Glomerular visceral epithelial cell (primary cell): ENCODE data around the gene FUBP1.
A peak's percentile ranks its signal among the peaks of the same experiment; 100 is the strongest.
"Not testable (repeated sequence)": the region's sequence is repeated elsewhere in the genome, so short reads cannot be mapped to it uniquely, and the experiment has no call there.

ENCODE experiments used
- DNase-seq: peaks from one replicate; pipeline ENCODE4 v3.0.0-alpha.2; 2016; ENCODE audit errors: extremely low spot score

FUBP1 gene

DNA sequence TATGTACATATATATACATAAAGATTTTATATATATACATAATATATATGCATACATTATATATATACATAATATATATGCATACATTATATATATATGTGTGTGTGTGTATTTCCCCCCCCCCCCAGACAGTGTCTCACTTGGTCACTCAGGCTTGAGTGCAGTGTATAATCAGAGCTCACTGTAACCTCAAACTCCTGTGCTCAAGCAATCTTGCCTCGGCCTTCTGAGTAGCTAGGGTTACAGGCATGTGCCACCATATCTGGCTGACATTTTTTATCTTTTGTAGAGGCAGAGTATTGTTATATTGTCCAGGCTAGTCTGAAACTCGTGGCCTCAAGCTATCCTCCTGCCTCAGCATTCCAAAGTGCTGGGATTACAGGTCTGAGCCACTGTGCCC, 9.0 kb upstream of the FUBP1 start:
- no peak for DNase-seq

DNA sequence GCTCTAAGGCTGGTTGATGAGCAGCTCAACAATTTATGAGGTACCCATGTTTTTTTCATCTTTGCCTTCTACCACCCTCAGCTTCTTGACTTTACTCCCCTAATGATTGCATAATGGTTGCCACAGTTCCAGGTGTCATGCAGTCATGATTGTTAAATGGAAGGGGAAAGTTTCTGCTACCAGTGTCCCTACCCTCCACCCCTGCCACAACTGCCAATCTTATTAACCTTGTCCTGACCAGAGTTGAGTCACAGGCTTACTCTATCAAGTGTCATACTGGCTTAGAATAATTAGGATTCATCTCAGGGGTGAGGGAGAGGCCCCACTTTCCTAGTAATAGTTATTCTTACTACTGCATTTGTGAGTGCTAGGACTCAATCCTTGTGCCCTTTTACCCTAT, 7.9 kb upstream of the FUBP1 start:
- no peak for DNase-seq

DNA sequence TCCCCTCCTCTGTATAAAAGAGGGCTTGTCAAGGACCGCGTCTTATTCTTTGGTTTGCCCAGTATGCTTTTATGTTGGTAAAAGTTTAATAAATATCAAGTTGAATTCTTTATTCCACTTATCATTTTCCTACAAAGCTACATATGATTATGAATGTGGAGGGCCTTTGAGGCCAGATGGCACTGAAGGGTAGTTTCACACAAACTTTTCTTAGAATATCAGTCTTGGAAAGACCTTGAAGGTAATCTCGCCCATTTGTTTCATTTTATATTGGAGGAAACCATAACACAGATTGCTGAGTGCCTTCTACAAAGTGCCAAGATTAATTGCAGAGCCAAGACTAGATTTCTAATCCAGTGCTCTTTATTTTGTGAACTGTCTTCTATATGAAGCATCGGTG, 5.8 kb upstream of the FUBP1 start:
- no peak for DNase-seq

DNA sequence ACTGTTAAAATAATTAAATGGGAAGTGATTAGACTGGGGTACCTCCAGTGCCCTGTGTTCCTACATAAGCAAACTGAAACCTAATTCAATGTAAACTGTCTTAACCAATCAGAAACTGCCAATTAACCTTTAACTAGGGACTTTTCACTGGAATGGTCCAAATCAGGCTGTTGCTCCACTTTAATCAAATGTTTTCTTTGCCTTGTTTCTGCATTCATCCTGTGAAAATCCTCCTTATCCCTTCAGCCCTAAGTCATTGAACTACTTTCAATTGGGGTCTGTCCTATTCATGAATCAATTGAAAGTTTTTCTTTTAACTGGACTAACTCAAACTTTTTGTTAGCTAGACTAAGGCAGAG, 5.1 kb upstream of the FUBP1 start:
- DNase-seq = no peak

DNA sequence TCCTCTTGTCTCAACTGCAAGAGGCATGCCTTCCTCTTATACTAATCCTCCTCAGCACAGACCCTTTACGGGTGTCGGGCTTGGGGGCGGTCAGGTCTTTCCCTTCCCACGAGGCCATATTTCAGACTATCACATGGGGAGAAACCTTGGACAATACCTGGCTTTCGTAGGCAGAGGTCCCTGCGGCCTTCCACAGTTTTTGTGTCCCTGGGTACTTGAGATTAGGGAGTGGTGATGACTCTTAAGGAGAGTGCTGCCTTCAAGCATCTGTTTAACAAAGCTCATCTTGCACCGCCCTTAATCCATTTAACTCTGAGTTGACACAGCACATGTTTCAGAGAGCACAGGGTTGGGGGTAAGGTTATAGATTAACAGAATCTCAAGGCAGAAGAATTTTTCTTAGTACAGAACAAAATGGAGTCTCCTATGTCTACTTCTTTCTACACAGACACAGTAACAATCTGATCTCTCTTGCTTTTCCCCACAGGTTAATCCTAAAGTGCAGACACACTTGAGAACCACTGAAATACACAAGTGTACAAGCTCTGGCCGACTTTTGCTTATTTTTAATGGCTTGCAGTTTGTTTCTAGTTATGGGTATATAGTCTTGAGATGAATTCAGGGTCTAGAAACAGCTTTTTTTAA, 4.6 kb upstream of the FUBP1 start:
- DNase-seq = not testable (repeated sequence)

DNA sequence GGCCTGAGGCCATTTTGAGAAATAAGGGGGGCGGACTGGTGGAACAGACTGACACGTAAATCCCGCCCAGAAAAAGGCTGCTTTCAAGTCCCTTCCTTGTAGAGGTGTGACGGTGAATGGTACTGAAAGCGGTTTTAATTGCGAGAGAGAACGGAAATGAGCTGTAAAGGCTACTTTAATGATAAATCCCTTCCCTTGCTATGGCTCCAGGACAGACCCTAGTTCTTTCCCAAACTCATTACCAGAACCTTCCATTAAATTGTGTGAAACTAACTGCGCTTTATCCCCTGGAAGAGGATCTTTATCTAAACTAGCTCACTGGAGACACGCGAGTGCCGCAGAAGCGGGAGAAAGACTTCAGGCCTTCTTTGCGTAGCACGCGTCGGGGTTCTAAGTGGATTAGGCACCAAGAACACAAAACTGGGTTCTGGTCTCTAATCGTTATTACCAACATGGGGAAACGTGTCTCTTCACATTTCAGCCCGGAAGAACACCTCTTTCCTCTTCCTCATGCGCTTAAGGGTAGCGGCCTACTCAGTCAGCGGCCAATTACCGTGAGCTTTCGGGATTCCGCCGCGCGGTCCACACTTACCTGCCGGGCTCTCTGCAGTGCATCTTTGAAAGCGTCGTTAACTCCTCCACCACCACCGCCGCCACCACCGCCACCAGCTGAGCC, 441 bp downstream of the FUBP1 start:
- peak; percentile 91 for DNase-seq

DNA sequence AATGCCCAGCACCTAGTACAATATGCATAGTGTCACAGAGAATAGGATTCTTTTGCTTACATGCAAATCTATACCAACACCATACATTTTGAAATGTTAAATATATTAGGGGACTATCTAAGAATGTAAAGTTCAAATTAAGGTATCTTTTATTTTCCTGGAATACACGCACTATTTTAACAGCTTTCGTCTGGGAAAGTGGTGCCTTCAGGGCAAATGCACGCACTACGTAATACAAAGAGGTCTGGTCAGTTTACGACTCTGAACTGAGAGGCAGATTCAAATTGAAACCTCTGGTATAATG, 931 bp downstream of the FUBP1 start:
- no peak for DNase-seq

DNA sequence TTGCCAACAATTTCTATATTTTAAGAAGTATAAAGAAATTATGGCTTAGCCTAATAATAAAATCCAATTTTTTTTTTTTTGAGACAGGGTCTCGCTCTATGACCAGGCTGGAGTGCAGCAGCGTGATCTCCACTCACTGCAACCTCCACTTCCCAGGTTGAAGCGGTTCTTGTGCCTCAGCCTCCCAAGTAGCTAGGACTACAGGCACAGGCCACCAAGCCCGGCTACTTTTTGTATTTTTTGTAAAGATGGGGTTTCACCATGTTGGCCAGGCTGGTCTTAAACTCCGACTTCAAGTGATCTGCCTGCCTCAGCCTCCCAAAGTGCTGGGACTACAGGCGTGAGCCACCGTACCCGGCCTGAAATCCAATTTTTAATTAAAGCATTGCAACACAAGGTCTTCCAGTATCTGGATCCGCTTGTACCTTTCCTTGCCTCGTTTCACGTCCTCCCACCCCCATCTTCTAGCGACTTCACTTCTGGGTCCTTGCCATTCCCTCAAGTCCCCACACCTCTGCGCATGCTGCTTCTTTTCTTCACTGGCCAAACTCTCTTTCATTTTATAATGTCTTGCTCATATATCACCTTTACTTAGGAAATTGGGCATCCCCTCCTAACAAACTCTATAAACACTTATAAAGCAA, 2.3 kb downstream of the FUBP1 start:
- DNase-seq = no peak

DNA sequence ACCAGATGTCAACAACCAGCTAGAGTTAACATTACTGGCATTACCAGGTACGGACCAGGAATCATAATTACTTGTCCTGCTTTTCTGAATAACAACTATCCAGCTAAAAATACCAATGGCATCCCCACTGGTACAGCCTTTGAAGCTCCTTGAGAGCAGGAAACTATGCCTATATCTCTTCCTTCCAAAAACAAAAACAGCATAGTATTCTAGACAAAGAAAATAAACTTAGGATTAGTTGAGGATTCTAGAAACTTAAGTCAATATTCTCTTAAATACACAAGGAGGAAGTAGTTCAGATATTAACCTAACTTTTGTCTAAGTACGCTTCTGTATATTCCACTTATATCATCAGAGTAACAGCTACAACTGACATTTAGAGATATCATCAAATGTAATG, 3.0 kb downstream of the FUBP1 start:
- no peak for DNase-seq

DNA sequence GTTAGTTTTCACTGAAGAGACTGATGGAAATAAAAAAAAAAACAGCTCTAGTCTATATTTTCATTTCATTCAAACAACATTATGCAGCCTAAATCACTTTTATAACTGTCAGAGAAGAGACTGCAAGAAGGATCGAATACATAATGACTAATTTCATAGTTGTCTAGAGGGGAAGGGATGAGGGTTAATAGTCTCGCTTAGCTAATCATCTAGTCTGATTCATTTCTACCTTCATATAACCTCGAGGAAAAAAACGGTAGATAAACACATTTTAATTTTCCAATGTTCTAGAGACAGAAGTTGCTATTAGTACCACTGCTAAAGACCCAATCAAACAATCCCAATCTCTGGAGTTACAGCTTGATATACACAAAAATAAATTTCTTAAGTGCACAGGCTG, 3.5 kb downstream of the FUBP1 start:
- DNase-seq = peak; percentile 23

DNA sequence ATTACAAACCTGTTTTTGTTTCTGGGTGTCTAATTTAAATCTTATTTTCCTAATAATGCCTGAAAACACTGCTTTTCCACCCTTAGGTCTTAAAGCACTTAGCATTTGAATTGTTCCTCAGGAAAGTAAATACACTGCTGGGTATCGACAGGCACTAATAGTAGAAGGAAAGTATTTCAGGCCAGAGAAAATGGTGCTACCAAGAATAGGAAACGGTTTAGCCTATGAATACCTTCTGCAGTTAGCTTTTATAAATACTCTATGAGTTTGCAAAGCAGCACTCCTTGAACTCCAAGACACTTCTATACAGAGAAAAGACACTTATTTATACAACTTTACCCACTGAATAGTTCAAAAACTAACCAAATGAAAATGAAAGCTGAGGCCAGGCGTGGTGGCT, 6.8 kb downstream of the FUBP1 start:
- no peak for DNase-seq

DNA sequence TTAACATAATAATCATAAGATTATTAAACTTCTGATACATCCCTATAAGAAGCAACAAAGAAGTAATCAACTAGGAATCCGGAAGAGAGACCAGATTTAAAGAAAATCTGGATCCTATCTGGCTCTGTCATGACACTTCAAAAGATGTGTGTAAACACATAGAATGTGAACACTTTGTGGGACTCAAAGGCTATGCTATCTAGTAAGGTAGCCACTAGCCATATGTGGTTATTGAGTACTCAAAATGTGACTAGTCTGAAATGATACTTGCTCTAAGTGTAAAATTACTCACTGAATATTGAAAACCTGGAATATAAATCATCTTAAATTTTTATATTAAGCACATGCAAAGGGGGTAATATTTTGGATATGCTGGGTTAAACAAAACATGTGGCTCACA, 8.7 kb downstream of the FUBP1 start:
- DNase-seq = no peak

DNA sequence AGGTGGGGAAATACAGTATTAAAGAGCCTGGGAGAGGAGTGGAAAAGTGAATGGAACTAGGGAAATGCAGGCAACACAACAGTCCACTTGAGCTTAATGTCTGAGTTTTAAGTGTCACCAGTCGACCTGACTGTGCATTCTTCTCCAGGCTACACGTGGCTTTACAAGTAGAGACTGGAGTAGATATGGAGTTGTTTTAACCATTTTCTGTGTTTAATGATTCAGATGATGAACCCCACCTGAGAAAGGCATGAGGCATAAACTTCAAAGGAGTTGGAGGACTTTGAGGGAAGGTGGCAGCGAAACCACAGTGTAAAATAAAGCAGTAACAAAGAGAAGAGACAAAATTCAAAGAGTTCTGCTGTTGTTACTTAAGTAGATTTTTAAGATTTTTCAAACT, 12.6 kb downstream of the FUBP1 start:
- no peak for DNase-seq

DNA sequence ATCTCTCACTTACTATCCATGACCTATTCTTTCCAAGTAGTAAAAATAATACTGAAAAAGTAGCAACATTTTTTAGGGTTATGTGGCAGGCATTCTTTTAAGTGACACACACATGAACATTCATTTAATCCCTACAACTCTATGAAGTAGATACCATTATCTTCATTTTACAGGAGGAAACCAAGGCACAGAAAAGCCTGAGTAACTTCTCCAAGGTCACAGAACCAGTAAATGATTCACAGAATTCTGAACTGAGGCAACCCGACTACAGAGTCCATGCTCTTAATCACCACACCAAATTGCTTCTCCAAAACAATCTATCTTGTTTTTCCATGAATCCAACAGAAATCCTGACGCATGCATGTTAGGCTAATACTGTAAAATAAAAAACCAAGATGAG, 17.5 kb downstream of the FUBP1 start:
- no peak for DNase-seq

DNA sequence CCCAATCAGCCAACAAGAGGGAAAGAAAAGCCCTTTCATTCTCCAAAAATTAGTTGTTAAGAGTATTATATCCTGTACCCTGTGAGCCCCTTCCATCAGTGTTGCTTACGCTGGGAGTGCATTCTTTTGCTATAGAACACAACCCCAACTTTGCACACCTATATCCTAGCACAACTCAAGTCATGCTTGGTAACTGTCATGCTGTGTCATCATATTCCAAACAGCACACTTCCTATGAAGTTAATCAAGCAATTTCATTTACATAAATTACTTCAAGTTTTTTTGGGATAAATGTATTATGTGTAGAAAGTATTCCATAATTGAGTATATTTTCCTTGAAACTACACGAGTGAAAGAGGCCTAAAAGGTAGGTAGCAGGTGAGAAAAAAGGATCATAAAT, 20.0 kb downstream of the FUBP1 start:
- no peak for DNase-seq

DNA sequence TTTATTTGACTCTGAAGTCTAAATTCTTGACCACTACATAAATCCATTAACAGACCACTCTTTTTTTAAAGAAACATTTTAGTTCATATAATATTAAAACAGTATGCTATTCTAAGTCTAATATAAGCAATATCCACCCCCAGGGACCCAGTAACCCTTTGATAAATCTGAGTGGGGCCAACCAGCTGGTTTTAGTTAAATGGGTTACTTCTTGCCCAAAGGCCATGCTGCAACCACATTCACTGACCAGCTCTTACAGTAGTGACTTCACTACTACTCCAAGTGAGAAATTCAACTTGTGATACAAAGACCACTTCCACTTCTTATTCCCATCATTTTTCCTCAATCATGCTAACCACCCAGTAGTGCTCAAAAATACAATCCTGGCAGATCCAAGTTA, 20.5 kb downstream of the FUBP1 start:
- no peak for DNase-seq

DNA sequence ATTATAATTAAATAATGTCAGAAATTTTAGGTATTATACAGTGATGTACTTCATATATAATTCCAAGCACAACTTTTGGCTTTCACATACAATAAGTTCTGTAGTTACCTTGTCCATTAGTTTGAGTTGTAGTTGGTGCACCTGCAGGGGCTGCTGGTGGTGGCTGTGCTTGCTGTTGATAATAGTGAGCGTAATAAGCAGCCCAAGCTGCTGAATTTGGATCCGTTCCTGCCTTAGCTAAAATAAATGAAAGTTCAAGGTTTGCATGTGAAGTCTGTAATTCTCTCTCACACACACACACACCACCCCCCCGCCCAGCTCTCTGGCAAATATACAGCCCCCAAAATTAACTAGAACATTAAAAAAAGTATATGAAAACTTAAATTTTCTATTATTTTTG, 22.4 kb downstream of the FUBP1 start:
- DNase-seq = no peak

DNA sequence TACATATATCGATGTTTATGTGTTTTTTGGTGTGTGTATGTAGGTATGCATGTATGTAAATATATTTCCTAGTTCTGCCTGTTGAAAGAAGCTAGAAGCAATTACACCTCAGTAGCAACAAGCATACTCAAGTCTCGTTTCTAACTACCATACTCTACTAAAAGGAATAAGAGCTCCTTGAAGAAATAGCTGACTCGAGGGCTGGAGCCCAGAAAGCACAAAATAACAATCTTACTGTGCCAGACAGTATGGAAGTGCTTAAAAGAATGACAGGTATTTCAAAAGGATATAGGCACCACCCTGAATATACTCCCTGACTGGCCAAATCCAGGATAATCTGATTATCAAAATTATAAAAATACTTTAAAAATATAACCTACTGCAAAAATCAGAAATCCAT, 23.2 kb downstream of the FUBP1 start:
- DNase-seq = no peak

DNA sequence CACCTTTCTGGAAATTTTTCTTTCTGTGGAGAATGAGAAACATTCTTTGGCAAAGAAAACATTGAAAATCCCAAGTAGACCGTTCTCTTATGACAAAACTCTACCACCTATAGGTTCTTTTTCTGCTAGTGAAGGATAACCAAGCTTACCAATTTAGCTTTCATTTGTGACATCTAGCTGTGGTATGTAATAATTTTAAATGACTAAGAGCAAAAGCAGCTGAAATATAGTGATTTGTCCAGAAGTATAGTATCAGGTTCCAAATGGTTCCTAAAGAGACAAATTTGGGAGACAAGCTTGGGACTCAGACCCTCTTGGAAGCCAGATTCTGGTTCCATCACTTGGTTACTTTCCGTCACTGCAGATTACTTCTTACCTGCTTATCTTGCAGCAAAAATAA, 24.4 kb downstream of the FUBP1 start:
- no peak for DNase-seq

DNA sequence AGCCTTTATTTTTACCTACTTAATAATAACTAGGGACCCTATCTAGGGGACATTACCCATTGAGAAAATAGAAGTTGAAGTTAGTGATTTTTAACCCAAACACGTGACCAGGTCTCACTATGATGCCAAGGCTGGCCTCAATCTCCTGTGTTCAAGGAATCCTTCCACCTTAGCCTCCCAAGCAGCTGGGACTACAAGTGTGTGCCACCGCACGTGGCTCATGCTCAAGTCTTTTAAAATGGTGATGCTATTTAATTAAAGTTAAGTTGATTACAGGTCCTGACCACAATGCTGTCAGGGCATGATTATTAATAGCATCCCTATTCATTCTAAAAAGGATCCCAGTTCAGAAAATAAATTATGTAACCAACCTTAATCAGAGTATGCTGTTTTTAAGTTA, 25.0 kb downstream of the FUBP1 start:
- no peak for DNase-seq

DNA sequence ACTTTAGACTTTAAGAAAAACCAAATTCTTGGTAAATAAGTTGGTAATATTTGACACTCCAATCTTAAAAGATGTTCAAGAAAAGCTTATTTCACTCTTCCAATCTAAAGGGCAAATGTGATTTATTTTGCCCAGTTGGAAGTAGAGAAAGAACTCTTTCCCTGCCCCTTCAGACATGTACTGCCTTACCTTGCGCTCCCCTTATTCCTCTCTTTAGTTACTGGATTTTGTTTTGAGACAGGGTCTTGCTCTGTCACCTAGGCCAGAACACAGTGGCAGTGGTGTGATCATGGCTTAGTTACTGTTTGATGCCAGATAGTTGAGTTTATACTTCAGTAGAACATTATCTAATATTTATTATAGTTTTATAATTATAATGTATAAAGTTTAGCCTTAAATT, 27.5 kb downstream of the FUBP1 start:
- no peak for DNase-seq

DNA sequence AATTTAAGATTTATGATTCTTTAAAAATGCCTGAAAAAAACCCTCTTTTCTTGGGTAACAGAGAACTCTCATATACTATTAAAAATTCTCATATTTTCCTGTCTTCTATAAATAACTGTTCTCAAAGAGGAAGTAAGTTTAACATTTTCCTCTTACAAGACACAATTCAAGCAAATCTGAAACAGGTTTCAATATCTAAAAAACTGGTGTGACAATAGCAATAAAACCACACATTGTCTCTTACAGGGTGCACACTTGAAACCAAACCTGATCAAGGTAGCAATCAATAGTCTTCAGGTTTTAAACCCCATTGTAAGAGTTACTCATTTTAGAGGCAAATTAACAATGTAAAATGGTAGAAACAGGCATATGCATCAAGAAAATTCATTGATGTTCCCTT, 28.0 kb downstream of the FUBP1 start:
- DNase-seq = no peak

DNA sequence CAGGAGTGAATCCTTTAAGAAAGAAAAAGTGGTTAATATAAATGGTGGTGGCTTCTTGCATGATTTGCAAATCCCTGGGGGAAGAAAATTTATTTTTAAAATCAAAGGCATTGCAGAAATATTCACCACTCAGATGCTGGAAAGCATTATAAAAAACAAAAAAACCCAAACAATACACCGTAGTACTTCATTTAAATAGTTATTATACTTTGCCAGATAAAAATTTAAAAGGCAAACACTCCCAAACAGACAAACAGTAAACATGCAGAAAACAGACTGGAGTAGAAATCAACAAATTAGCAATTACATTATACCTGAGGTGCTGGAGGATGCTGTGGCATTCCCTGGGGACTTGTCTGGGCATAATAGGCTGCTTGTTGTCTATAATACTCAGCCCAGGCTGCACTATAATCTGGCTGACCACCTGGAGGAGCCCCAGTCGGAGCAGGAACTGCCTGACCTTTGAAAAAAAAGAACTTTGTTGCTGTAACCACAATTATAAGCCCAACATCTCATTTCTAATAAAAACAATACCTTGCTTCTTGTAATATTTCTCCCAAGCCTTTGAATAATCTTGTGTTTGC, 29.9 kb downstream of the FUBP1 start:
- DNase-seq = peak; percentile 25
